Sigmoid colon (tissue), 7 donors: ENCODE results near the gene TANGO6. TPM values are rescaled to one million over a fixed set of nuclear protein-coding genes. Genes with fewer than 3 reads are reported as not detected.
"Not testable (repeated sequence)": the region's sequence is repeated elsewhere in the genome, so short reads cannot be mapped to it uniquely, and the experiment has no call there.

Experiments
- DNase-seq: peaks from one replicate; pipeline ENCODE4 v3.0.0-alpha.2; 2019
- H3K27ac ChIP-seq, 4 donors: fragments of 200-600 bp; sonication (generic); one replicate each; pipeline ENCODE4 v1.5.1; 2016 to 2019; ENCODE audit warnings: mild to moderate bottlenecking in 1 of 4
- H3K27me3 ChIP-seq, 3 donors: fragments of 200-600 bp; sonication (generic); one replicate each; pipeline ENCODE4 v1.5.1; 2019; ENCODE audit warnings: mild to moderate bottlenecking in 1 of 3
- H3K36me3 ChIP-seq, 4 donors: fragments of 200-600 bp; sonication (generic); one replicate each; pipeline ENCODE4 v1.5.1; 2016 to 2019
- H3K4me1 ChIP-seq, 4 donors: fragments of 200-600 bp; sonication (generic); one replicate each; pipeline ENCODE4 v1.5.1; 2017 to 2019
- H3K4me3 ChIP-seq, 4 donors: fragments of 200-600 bp; sonication (generic); one replicate each; pipeline ENCODE4 v1.5.1; 2017 to 2019; ENCODE audit warnings: mild to moderate bottlenecking in 2 of 4, moderate library complexity in 1 of 4
- H3K9me3 ChIP-seq, 4 donors: fragments of 200-600 bp in 3 of 4; sonication (generic) in 3 of 4; one replicate each; pipeline versions ENCODE4 v1.5.1 to v1.6.1; 2013 to 2019
- EP300 ChIP-seq, 4 donors: sonication (generic); formaldehyde crosslinking; IDR thresholded peaks; one replicate each; pipeline ENCODE4 v1.6.1; 2017; ENCODE audit warnings: antibody characterized with exemption in 4 of 4
- POLR2A ChIP-seq, 2 donors: fragments of 450-650 bp; IDR thresholded peaks; one replicate each; pipeline ENCODE4 v1.6.1; 2016; ENCODE audit warnings: antibody characterized with exemption in 2 of 2, mild to moderate bottlenecking in 2 of 2, moderate library complexity in 2 of 2
- POLR2AphosphoS5 ChIP-seq, 4 donors: sonication (generic); formaldehyde crosslinking; IDR thresholded peaks; one replicate each; pipeline ENCODE4 v1.6.1; 2017; ENCODE audit warnings: antibody characterized with exemption in 4 of 4
- WGBS, 2 donors: extraction: QIAGEN DNeasy Blood & Tissue Kit; methylation state at CpG; one replicate each; pipeline ENCODE4 v1.1.7; 2013; 5-methylcytosine and 5-hydroxymethylcytosine counted together
- intact Hi-C: fragments of 100-400 bp; cut with DNase I; formaldehyde crosslinking; loops from one replicate; pipeline ENCODE4 v1.15.1; 2023
- polyA plus RNA-seq, 3 donors: library from polyadenylated mRNA; stranded (reverse); fragments of 200-250 nt; gene quantifications; one replicate each; pipeline ENCODE4 v1.2.3, GENCODE V29; 2013
- total RNA-seq, 4 donors: library from RNA; depleted of rRNA; stranded (reverse); fragments of >200 nt; gene quantifications; one replicate each; pipeline ENCODE4 v1.1.0, GENCODE V29; 2016
- TF ChIP-seq, protein P1 (sequence below), 4 experiments: fragments of 450-650 bp in 3 of 4; fragments of 200-600 bp in 1 of 4; IDR thresholded peaks; one replicate each; pipeline ENCODE4 v1.5.1; 2016 to 2019; ENCODE audit warnings: antibody characterized with exemption in 4 of 4, mild to moderate bottlenecking in 3 of 4, moderate library complexity in 2 of 4
- donor health status: healthy with polysubstance abuse.
- donor health status: Bipolar disorder and iron deficiency.
- donor health status: healthy.

Gene TANGO6
- total and polyA plus RNA-seq, 7 donors: 0.92 to 23.5 (median 16.0) TPM

DNA sequence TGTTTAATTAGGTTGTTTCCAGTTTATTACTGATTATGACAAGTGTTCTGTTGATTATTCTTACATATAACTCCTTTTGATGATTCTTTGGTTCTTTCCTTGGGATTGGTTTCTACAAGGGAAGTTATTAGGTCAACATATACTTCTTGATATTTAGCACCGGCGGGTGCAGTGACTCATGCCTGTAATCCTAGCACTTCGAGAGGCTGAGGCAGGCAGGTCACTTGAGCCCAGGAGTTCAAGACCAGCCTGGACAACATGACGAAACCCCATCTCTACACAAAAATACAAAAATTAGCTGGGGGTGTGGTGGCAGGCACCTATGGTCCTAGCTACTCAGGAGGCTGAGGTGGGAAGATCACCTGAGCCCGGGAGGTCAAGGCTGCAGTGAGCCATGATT lies 141.9 kb downstream of the TANGO6 start:
- peaks cover 0 to 5% (median 2%) of the 10 kb centered on the region in 4 donors for H3K36me3 ChIP-seq
- H3K27me3 ChIP-seq: no peaks in the 10 kb centered on the region
- H3K4me1 ChIP-seq: peaks cover 0 to 5% (median 0%) of the 10 kb centered on the region in 4 donors
- TF ChIP-seq, protein P1, sequence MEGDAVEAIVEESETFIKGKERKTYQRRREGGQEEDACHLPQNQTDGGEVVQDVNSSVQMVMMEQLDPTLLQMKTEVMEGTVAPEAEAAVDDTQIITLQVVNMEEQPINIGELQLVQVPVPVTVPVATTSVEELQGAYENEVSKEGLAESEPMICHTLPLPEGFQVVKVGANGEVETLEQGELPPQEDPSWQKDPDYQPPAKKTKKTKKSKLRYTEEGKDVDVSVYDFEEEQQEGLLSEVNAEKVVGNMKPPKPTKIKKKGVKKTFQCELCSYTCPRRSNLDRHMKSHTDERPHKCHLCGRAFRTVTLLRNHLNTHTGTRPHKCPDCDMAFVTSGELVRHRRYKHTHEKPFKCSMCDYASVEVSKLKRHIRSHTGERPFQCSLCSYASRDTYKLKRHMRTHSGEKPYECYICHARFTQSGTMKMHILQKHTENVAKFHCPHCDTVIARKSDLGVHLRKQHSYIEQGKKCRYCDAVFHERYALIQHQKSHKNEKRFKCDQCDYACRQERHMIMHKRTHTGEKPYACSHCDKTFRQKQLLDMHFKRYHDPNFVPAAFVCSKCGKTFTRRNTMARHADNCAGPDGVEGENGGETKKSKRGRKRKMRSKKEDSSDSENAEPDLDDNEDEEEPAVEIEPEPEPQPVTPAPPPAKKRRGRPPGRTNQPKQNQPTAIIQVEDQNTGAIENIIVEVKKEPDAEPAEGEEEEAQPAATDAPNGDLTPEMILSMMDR (IDR thresholded peaks at IDR 0.05): no peak
- TF ChIP-seq POLR2A (IDR thresholded peaks at IDR 0.05) (no peak), EP300 (IDR thresholded peaks at IDR 0.05) (no peak), POLR2AphosphoS5 (IDR thresholded peaks at IDR 0.05) (no peak)
- 95% methylated on average over 5 of the region's 5 CpGs for WGBS, 2 donors
- no peak overlapping the region for H3K4me3 ChIP-seq
- no peak for DNase-seq
- no peaks in the 10 kb centered on the region for H3K9me3 ChIP-seq
- H3K27ac ChIP-seq: no peak overlapping the region
- intact Hi-C loops: no loop called here

DNA sequence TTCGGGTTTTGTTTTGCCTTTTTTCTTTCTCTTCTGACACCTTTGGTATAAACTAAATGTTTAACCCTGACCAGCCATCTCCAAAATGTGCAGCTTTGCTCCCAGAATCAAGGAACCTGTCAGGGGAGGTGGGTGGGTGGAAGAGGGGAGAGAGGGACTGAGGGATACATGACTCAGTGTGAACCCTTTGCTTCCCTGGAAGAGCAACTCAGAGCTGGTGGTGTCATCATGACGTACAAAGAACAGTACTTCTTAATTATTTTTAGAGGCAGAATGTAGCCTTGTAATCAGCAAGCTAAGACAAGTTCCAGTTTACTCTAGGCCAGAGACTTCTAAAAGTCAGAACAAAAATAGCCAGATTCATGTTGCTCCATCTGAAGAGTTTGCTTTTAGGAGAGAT lies 142.5 kb downstream of the TANGO6 start:
- Histone ChIP-seq H3K4me3 (no peak overlapping the region), H3K36me3 (no peaks in the 10 kb centered on the region), H3K4me1 (peaks cover 0 to 5% (median 0%) of the 10 kb centered on the region in 4 donors), H3K27ac (no peak overlapping the region), H3K27me3 (no peaks in the 10 kb centered on the region), H3K9me3 (no peaks in the 10 kb centered on the region)
- no peak for TF ChIP-seq POLR2AphosphoS5 (IDR thresholded peaks at IDR 0.05)
- no peak for TF ChIP-seq EP300 (IDR thresholded peaks at IDR 0.05)
- TF ChIP-seq, protein P1 (IDR thresholded peaks at IDR 0.05): no peak
- TF ChIP-seq POLR2A (IDR thresholded peaks at IDR 0.05): no peak
- intact Hi-C loops: no loop called here
- no peak for DNase-seq
- WGBS, 2 donors: 88 to 96% methylated on average over 2 of the region's 2 CpGs

DNA sequence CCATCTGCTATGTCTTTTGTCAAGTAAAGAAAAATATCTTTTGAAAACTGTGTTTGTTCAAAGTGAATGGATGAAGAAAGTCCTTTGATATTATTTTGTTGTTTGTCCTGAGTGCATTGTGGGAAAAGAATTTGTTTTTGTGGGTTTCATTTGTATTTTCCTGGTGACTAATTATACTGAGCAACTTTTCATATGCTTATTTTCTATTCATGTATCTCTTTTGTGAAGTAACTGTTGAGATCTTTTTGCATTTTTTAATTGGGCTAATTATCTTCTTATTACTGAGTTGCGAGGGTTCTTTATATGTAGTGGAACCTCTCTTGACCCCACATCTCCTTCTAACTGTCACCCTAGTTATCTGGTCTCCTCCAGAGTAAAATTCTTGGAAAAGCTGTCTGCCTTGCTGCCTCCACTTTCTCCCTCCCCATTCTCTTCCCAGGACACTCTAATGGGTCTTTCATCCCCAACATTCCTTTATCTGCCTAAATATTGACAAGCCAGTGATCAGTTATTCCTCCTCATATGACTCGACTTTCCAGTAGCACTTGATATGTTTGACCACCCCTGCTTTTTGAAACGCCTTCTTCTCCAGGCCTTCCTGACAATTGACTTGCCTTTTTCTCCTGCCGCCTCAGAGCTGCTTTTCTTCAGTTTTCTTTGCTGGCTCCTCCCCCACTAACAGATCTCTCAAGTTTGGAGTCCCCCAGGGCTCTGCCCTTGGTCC lies 144.6 kb downstream of the TANGO6 start:
- no peaks in the 10 kb centered on the region for H3K27me3 ChIP-seq
- no peak for DNase-seq
- WGBS, 2 donors: 85 to 92% methylated on average over 4 of the region's 4 CpGs
- H3K27ac ChIP-seq: no peak overlapping the region
- H3K4me3 ChIP-seq: no peak overlapping the region
- TF ChIP-seq, protein P1 (IDR thresholded peaks at IDR 0.05): no peak
- TF ChIP-seq EP300 (IDR thresholded peaks at IDR 0.05) (no peak), POLR2AphosphoS5 (IDR thresholded peaks at IDR 0.05) (no peak), POLR2A (IDR thresholded peaks at IDR 0.05) (no peak)
- H3K36me3 ChIP-seq: no peaks in the 10 kb centered on the region
- H3K9me3 ChIP-seq: no peaks in the 10 kb centered on the region
- H3K4me1 ChIP-seq: peaks cover 0 to 5% (median 0%) of the 10 kb centered on the region in 4 donors
- intact Hi-C loops: no loop called here

DNA sequence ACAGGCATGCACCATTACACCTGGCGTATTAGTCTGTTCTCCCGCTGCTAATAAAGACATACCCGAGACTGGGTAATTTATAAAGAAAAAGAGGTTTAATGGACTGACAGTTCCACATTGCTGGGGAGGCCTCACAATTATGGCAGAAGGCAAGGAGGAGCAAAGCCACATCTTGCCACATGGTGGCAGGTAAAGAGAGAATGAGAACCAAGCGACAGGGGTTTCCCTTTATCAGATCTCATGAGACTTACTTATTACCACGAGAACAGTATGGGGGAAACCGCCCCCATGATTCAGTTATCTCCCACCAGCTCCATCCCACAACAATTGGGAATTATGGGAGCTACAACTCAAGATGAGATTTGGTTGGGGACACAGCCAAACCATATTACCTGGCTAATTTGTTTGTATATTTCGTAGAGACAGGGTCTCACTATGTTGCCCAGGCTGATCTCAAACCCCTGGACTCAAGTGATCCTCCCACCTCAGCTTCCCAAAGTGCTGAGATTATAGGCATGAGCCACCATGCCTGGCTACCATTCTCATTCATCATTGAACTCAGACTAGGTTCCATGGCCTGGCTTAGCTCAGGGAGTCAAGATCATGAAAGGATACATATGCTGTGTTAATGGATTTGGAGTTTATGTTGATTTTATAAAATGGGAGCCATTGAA lies 147.0 kb downstream of the TANGO6 start:
- 89 to 92% methylated on average over 7 of the region's 7 CpGs for WGBS, 2 donors
- DNase-seq, H3K27me3 ChIP-seq, H3K27ac ChIP-seq, H3K4me3 ChIP-seq, H3K36me3 ChIP-seq, intact Hi-C loops, H3K4me1 ChIP-seq, H3K9me3 ChIP-seq: not testable (repeated sequence)

DNA sequence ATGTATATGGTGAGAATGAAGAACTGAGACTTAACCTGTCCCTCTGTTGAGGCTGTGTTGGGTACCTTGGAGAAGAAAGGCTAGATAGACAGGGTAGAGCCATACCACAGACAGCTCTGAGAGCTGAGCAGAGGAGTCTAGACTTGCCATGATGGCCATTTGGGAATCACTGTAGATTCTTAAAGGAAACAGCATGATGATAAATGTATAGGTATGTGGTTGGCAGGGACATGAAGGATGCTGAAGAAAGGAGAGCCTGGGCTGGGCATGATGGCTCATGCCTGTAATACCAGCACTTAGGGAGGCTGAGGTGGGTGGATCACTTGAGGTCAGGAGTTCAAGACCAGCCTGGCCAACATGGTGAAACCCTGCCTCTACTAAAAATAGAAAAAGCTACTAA lies 147.7 kb downstream of the TANGO6 start:
- no peak overlapping the region for H3K27ac ChIP-seq
- peaks cover 0 to 2% (median 0%) of the 10 kb centered on the region in 4 donors for H3K4me1 ChIP-seq
- intact Hi-C loops: no loop called here
- no peaks in the 10 kb centered on the region for H3K27me3 ChIP-seq
- H3K9me3 ChIP-seq: no peaks in the 10 kb centered on the region
- no peak for DNase-seq
- H3K4me3 ChIP-seq: no peak overlapping the region
- TF ChIP-seq POLR2AphosphoS5 (IDR thresholded peaks at IDR 0.05): no peak
- TF ChIP-seq POLR2A (IDR thresholded peaks at IDR 0.05): no peak
- TF ChIP-seq EP300 (IDR thresholded peaks at IDR 0.05): no peak
- TF ChIP-seq, protein P1 (IDR thresholded peaks at IDR 0.05): no peak
- H3K36me3 ChIP-seq: no peaks in the 10 kb centered on the region
